Neural cell (in vitro differentiated cells): ENCODE measurements around the gene CAVIN1. TPM values are rescaled to one million over a fixed set of nuclear protein-coding genes. Genes with fewer than 3 reads are reported as not detected.
"Not testable (repeated sequence)": the region's sequence is repeated elsewhere in the genome, so short reads cannot be mapped to it uniquely, and the experiment has no call there.

Experiments used
- H2AFZ ChIP-seq: fragments of 200-600, 300-800 bp; sonication (generic), shearing (Covaris generic); 2 replicates; pipeline ENCODE4 v1.6.0; 2014; ENCODE audit warnings: low read depth, mild to moderate bottlenecking, antibody characterized with exemption, low read length, moderate library complexity
- H3F3A ChIP-seq: fragments of 200-600 bp; shearing (Covaris generic); 2 replicates; pipeline ENCODE4 v1.6.1; 2016; ENCODE audit warnings: mild to moderate bottlenecking, moderate library complexity, mixed read lengths, antibody characterized with exemption, low read length; ENCODE audit not compliant: insufficient read depth, poor library complexity, severe bottlenecking
- H3K27ac ChIP-seq: fragments of 200-600, 300-800 bp; sonication (generic), shearing (Covaris generic); 2 replicates; pipeline ENCODE4 v1.5.1; 2014; ENCODE audit warnings: mild to moderate bottlenecking, low read length, moderate library complexity
- H3K27me3 ChIP-seq: fragments of 300-800, 200-600 bp; sonication (generic), shearing (Covaris generic); 2 replicates; pipeline ENCODE4 v1.6.0; 2014; ENCODE audit warnings: mild to moderate bottlenecking, low read depth, low read length, moderate library complexity; ENCODE audit not compliant: insufficient read depth
- H3K36me3 ChIP-seq: fragments of 300-800, 200-600 bp; sonication (generic), shearing (Covaris generic); 2 replicates; pipeline ENCODE4 v1.5.1; 2014; ENCODE audit warnings: mild to moderate bottlenecking, antibody characterized with exemption, low read length, moderate library complexity; ENCODE audit not compliant: insufficient read depth
- H3K4me2 ChIP-seq: fragments of 300-800, 200-600 bp; sonication (generic), shearing (Covaris generic); 2 replicates; pipeline ENCODE4 v1.6.0; 2014; ENCODE audit warnings: mild to moderate bottlenecking, low read length
- H3K4me3 ChIP-seq: fragments of 300-800, 200-600 bp; sonication (generic), shearing (Covaris generic); 2 replicates; pipeline ENCODE4 v1.5.1; 2014; ENCODE audit warnings: mild to moderate bottlenecking, low read length, moderate library complexity
- H3K79me2 ChIP-seq: fragments of 200-600 bp; shearing (Covaris generic); replicated peaks from 2 replicates; pipeline ENCODE4 v1.6.0; 2014; ENCODE audit warnings: mild to moderate bottlenecking, low read length, moderate library complexity; ENCODE audit not compliant: insufficient read depth
- H3K9ac ChIP-seq: fragments of 300-800, 200-600 bp; sonication (generic), shearing (Covaris generic); 2 replicates; pipeline ENCODE4 v1.6.1; 2016; ENCODE audit warnings: mild to moderate bottlenecking, low read length, mixed read lengths
- H3K9me2 ChIP-seq: fragments of 200-600 bp; shearing (Covaris generic); 2 replicates; pipeline ENCODE4 v1.6.1; 2016; ENCODE audit warnings: mild to moderate bottlenecking, low read length, mixed read lengths; ENCODE audit not compliant: insufficient read depth
- H3K9me3 ChIP-seq: fragments of 200-600, 300-800 bp; sonication (generic), shearing (Covaris generic); 2 replicates; pipeline ENCODE4 v1.6.1; 2016; ENCODE audit warnings: mild to moderate bottlenecking, mixed run types, low read length, moderate library complexity, mixed read lengths
- H4K20me1 ChIP-seq: fragments of 200-600 bp; shearing (Covaris generic); 2 replicates; pipeline ENCODE4 v1.6.1; 2016; ENCODE audit warnings: mild to moderate bottlenecking, mixed run types; ENCODE audit not compliant: insufficient read depth
- EP300 ChIP-seq: fragments of 450-650 bp; conservative IDR thresholded peaks from 2 replicates; pipeline ENCODE4 v1.6.1; 2014; ENCODE audit warnings: antibody characterized with exemption, mild to moderate bottlenecking, moderate library complexity; ENCODE audit not compliant: poor library complexity, severe bottlenecking
- EZH2 ChIP-seq: fragments of 200-600, 300-800 bp; shearing (Covaris generic), sonication (generic); IDR thresholded peaks from 2 replicates; pipeline ENCODE4 v1.6.1; 2014; ENCODE audit warnings: antibody characterized with exemption, low read length, borderline replicate concordance, mild to moderate bottlenecking; ENCODE audit not compliant: insufficient read depth, poor library complexity, severe bottlenecking
- MXI1 ChIP-seq: fragments of 450-650 bp; conservative IDR thresholded peaks from 2 replicates; pipeline ENCODE4 v1.6.1; 2014; ENCODE audit warnings: antibody characterized with exemption, mild to moderate bottlenecking; ENCODE audit not compliant: poor library complexity, severe bottlenecking
- POLR2AphosphoS5 ChIP-seq: IDR thresholded peaks from 2 replicates; pipeline ENCODE4 v1.6.1; 2012
- RAD21 ChIP-seq: fragments of 450-650 bp; conservative IDR thresholded peaks from 2 replicates; pipeline ENCODE4 v1.6.1; 2014; ENCODE audit warnings: antibody characterized with exemption, mild to moderate bottlenecking, moderate library complexity
- SMC3 ChIP-seq: fragments of 450-650 bp; conservative IDR thresholded peaks from 2 replicates; pipeline ENCODE4 v1.6.1; 2014; ENCODE audit warnings: antibody characterized with exemption, mild to moderate bottlenecking, moderate library complexity; ENCODE audit not compliant: poor library complexity
- TAF1 ChIP-seq: IDR thresholded peaks from 2 replicates; pipeline ENCODE4 v1.6.1; 2012; ENCODE audit warnings: low read depth
- polyA plus RNA-seq: library from polyadenylated mRNA; depleted of rRNA; stranded (reverse); fragments of >200 nt; gene quantifications from 2 replicates; pipeline ENCODE4 v1.2.3, GENCODE V29; 2014
- TF ChIP-seq, protein P1 (sequence below): fragments of 450-650 bp; IDR thresholded peaks from 2 replicates; pipeline ENCODE4 v1.5.1; 2014; ENCODE audit warnings: antibody characterized with exemption, mild to moderate bottlenecking, moderate library complexity; ENCODE audit not compliant: poor library complexity, severe bottlenecking
- TF ChIP-seq, protein P2 (sequence below): IDR thresholded peaks from 2 replicates; pipeline ENCODE4 v1.6.1; 2012; ENCODE audit warnings: borderline replicate concordance

CAVIN1 gene
- polyA plus RNA-seq, 1 donor from 2014 or later: 0.07 TPM

DNA sequence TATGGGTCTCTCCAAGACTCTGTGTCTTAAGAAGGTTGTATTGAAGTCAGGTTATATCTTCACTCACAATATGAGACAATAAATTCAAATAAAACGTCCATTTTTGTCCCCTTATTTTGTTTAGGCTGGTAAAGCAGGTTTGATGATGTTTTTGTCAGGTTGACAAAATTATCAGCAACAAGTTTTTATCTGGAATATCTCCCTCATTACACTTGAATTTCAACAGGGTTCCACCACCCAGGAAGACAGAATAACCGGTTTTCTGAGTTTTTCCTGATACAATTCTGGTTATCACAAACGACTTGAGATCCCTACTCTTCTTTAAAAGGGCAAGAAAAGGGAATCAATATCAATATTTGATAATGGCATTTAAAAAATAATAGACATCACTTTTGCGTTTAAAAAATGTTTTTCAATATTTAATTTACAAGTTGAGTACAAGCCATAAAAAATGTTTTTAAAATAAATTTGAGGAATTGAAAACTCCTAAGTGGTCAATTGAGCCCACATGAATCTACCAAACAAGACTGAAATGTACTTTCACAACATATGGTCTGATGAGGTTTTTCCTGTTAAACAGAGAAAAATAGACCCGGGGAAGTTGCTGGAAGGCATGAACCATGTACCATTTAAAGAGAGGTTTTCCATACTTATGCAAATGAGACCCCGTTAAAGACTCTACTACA lies 34.2 kb upstream of the CAVIN1 start:
- Histone ChIP-seq H4K20me1 (no peaks in the 10 kb centered on the region), H3K9me2 (no peaks in the 10 kb centered on the region), H3K79me2 (peaks cover 30% of the 10 kb centered on the region), H3K4me3 (no peak overlapping the region), H3K9me3 (no peaks in the 10 kb centered on the region), H3K27ac (no peak overlapping the region), H3K27me3 (no peaks in the 10 kb centered on the region), H3K36me3 (no peaks in the 10 kb centered on the region), H3K9ac (no peak overlapping the region), H2AFZ (no peak overlapping the region), H3F3A (no peaks in the 10 kb centered on the region), H3K4me2 (no peak overlapping the region)
- TF ChIP-seq TAF1 (no peak), POLR2AphosphoS5 (no peak), EZH2 (no peak), MXI1 (no peak), SMC3 (no peak), RAD21 (no peak), EP300 (no peak)
- TF ChIP-seq, protein P1, sequence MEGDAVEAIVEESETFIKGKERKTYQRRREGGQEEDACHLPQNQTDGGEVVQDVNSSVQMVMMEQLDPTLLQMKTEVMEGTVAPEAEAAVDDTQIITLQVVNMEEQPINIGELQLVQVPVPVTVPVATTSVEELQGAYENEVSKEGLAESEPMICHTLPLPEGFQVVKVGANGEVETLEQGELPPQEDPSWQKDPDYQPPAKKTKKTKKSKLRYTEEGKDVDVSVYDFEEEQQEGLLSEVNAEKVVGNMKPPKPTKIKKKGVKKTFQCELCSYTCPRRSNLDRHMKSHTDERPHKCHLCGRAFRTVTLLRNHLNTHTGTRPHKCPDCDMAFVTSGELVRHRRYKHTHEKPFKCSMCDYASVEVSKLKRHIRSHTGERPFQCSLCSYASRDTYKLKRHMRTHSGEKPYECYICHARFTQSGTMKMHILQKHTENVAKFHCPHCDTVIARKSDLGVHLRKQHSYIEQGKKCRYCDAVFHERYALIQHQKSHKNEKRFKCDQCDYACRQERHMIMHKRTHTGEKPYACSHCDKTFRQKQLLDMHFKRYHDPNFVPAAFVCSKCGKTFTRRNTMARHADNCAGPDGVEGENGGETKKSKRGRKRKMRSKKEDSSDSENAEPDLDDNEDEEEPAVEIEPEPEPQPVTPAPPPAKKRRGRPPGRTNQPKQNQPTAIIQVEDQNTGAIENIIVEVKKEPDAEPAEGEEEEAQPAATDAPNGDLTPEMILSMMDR: no peak
- TF ChIP-seq, protein P2, sequence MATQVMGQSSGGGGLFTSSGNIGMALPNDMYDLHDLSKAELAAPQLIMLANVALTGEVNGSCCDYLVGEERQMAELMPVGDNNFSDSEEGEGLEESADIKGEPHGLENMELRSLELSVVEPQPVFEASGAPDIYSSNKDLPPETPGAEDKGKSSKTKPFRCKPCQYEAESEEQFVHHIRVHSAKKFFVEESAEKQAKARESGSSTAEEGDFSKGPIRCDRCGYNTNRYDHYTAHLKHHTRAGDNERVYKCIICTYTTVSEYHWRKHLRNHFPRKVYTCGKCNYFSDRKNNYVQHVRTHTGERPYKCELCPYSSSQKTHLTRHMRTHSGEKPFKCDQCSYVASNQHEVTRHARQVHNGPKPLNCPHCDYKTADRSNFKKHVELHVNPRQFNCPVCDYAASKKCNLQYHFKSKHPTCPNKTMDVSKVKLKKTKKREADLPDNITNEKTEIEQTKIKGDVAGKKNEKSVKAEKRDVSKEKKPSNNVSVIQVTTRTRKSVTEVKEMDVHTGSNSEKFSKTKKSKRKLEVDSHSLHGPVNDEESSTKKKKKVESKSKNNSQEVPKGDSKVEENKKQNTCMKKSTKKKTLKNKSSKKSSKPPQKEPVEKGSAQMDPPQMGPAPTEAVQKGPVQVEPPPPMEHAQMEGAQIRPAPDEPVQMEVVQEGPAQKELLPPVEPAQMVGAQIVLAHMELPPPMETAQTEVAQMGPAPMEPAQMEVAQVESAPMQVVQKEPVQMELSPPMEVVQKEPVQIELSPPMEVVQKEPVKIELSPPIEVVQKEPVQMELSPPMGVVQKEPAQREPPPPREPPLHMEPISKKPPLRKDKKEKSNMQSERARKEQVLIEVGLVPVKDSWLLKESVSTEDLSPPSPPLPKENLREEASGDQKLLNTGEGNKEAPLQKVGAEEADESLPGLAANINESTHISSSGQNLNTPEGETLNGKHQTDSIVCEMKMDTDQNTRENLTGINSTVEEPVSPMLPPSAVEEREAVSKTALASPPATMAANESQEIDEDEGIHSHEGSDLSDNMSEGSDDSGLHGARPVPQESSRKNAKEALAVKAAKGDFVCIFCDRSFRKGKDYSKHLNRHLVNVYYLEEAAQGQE: no peak

GRCh38 chr17:42456223-42457106 lies 33.4 kb upstream of the CAVIN1 start:
- TF ChIP-seq MXI1: no peak
- no peak for TF ChIP-seq POLR2AphosphoS5
- no peak for TF ChIP-seq RAD21
- TF ChIP-seq SMC3: no peak
- TF ChIP-seq, protein P2: no peak
- no peak for TF ChIP-seq EZH2
- TF ChIP-seq, protein P1: no peak
- no peak for TF ChIP-seq EP300
- no peak for TF ChIP-seq TAF1
- H3F3A ChIP-seq: no peaks in the 10 kb centered on the region
- H3K9ac ChIP-seq: no peak overlapping the region
- no peak overlapping the region for H3K27ac ChIP-seq
- no peaks in the 10 kb centered on the region for H3K9me2 ChIP-seq
- no peak overlapping the region for H3K4me3 ChIP-seq
- H3K27me3 ChIP-seq: no peaks in the 10 kb centered on the region
- no peak overlapping the region for H3K4me2 ChIP-seq
- no peaks in the 10 kb centered on the region for H3K36me3 ChIP-seq
- no peaks in the 10 kb centered on the region for H4K20me1 ChIP-seq
- H3K9me3 ChIP-seq: no peaks in the 10 kb centered on the region
- no peak overlapping the region for H2AFZ ChIP-seq
- H3K79me2 ChIP-seq: peaks cover 22% of the 10 kb centered on the region

DNA sequence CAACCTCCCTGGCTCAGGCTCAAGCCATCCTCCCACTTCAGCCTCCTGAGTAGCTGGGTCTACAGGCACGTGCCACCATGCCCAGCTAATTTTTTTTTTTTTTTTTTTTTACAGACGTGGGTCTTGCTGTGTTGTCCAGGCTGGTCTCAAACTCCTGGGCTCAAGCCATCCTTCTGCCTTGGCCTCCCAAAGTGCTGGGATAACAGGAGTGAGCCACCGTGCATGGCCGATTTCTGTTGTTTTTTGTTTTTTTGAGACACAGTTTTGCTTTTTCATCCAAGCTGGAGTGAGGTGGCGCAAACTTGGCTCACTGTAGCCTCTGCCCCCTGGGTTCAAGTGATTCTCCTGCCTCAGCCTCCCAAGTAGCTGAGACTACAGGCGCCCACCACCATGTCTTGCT lies 31.9 kb upstream of the CAVIN1 start:
- not testable (repeated sequence) for H3K9ac ChIP-seq, H3K36me3 ChIP-seq, H3K4me3 ChIP-seq, H3K79me2 ChIP-seq, H3K27me3 ChIP-seq, H3K9me3 ChIP-seq, H2AFZ ChIP-seq, H4K20me1 ChIP-seq, H3K9me2 ChIP-seq, H3F3A ChIP-seq, H3K4me2 ChIP-seq, H3K27ac ChIP-seq
